KBM-7 (cell line): ENCODE results near the gene PDIA6.
"Not testable (repeated sequence)": the region's sequence is repeated elsewhere in the genome, so short reads cannot be mapped to it uniquely, and the experiment has no call there.

Source experiments
- DNase-seq: peaks from one replicate; pipeline ENCODE4 v3.0.0-alpha.2; 2015
- in situ Hi-C: fragments of 300-500 bp; cut with MboI; formaldehyde crosslinking; loops from 2 replicates; pipeline ENCODE4 v1.14.3; 2020; ENCODE audit warnings: low sequenced_read_pairs, low pct_unique_long_range_greater_than_20kb, mixed read lengths

Gene PDIA6

GRCh38 chr2:10790228-10790973 lies 22.2 kb downstream of the PDIA6 start:
- no peak for DNase-seq

GRCh38 chr2:10788855-10789254 lies 23.7 kb downstream of the PDIA6 start:
- in situ Hi-C loops: no loop called here
- no peak for DNase-seq

More at GRCh38 chr2:10790228-10790973, 22.2 kb downstream of the PDIA6 start:
- in situ Hi-C loops: no loop called here

- in situ Hi-C loops: no loop called here
- peak; percentile 60 for DNase-seq
Observed at GRCh38 chr2:10787176-10787968, 25.2 kb downstream of the PDIA6 start.

GRCh38 chr2:10786240-10786982 lies 26.2 kb downstream of the PDIA6 start:
- in situ Hi-C loops: no loop called here
- no peak for DNase-seq

- in situ Hi-C loops: no loop called here
- no peak for DNase-seq
Observed at GRCh38 chr2:10785260-10785659, 27.3 kb downstream of the PDIA6 start.

GRCh38 chr2:10784719-10785118 lies 27.9 kb downstream of the PDIA6 start:
- no peak for DNase-seq

GRCh38 chr2:10783421-10783820 lies 29.2 kb downstream of the PDIA6 start:
- in situ Hi-C loops: no loop called here
- DNase-seq: no peak

More at GRCh38 chr2:10784719-10785118, 27.9 kb downstream of the PDIA6 start:
- in situ Hi-C loops: no loop called here

- in situ Hi-C loops: no loop called here
- DNase-seq: no peak
Observed at GRCh38 chr2:10781746-10782145, 30.8 kb downstream of the PDIA6 start.

- DNase-seq, in situ Hi-C loops: not testable (repeated sequence)
Observed at GRCh38 chr2:10780821-10781220, 31.8 kb downstream of the PDIA6 start.

- in situ Hi-C loops: no loop called here
- no peak for DNase-seq
Observed at GRCh38 chr2:10780491-10780820, 32.1 kb downstream of the PDIA6 start.

GRCh38 chr2:10779776-10780490 lies 32.7 kb downstream of the PDIA6 start:
- in situ Hi-C loops: no loop called here
- no peak for DNase-seq

- DNase-seq: no peak
- in situ Hi-C loops: no loop called here
Observed at GRCh38 chr2:10778724-10779115, 33.9 kb downstream of the PDIA6 start.

- DNase-seq: no peak
- in situ Hi-C loops: no loop called here
Observed at GRCh38 chr2:10777842-10778723, 34.5 kb downstream of the PDIA6 start.

GRCh38 chr2:10777111-10777841 lies 35.3 kb downstream of the PDIA6 start:
- DNase-seq: no peak
- in situ Hi-C loops: no loop called here

- DNase-seq: no peak
- in situ Hi-C loops: no loop called here
Observed at GRCh38 chr2:10776231-10776977, 36.2 kb downstream of the PDIA6 start.

GRCh38 chr2:10775831-10776230 lies 36.8 kb downstream of the PDIA6 start:
- in situ Hi-C loops: no loop called here
- DNase-seq: no peak
